Loucy (cell line): ENCODE results near the gene LRBA.

Experiments
- CTCF ChIP-seq: fragments of 200-600 bp; sonication (generic); conservative IDR thresholded peaks from 2 replicates; pipeline ENCODE4 v1.5.1; 2014; ENCODE audit warnings: mild to moderate bottlenecking, antibody characterized with exemption, low read length
- EZH2phosphoT487 ChIP-seq: fragments of 200-600 bp; IDR thresholded peaks from 2 replicates; pipeline ENCODE4 v1.6.1; 2018; ENCODE audit warnings: antibody characterized with exemption, mild to moderate bottlenecking, moderate library complexity, borderline replicate concordance

DNA sequence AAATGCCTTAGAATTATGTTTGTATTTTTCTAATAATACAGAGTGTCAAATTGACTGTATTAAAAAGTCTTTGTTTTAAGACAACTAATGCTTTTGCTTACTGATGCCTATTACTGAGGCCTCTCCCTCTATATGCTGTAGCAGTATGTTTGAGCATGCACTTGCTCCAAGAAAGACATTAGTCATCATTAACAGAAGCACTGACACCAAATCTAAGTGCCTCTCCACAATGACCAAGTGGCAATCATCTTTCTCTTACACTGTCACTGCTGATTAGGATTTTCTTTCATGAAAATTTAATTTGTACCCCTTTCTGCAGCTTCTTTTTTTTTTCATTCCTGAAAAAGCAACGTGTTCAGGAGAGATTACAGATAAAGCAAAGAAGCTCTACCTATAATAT, 444.2 kb downstream of the LRBA start:
- TF ChIP-seq CTCF (no peak), EZH2phosphoT487 (no peak)
